ENCODE measurements around the gene ARG2.

The ARG2 gene

DNA sequence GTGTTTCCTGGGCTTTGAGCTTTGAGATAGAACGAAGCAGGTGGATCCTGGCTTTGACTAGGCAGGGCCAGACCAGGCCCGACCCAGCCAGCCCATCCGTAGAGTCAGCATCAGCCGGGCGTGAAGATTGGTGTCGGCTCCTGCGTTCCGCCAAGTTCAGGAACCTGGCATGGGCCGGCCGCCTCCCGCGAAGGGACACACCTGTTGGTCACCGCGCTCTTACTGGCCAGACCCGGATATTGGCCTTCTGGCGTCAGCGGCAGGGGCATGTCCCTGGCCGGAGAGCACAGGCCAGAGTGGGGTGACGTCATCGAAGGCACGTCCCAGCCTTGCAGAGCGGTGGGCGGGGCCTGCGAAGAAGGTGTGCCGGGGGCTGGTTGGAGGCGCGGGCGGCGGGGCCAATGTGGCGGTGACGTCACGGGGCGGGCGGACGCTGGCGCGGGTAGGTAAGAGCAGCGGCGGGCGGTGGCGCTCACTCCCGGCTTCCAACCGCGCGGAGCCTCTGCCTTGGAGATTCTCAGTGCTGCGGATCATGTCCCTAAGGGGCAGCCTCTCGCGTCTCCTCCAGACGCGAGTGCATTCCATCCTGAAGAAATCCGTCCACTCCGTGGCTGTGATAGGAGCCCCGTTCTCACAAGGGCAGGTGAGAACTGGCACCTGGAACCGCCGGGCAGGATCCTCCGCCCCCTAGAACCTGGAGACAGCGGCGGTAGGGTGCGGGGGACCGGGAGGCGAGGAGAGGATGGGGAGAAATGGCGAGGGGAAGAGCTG lies at the start of gene ARG2:
ARG2 (plus strand) TSS at position 475 of the 771 bp plus-strand sequence; CDS start at position 533, 58 bp downstream.
- peak; percentile 92 for DNase-seq (ENCODE audit: low read depth, low spot score)

- DNase-seq (ENCODE audit: low read depth, low spot score): no peak
Measured at GRCh38 chr14:67570453-67570852, 49.3 kb upstream of the ARG2 start.

- peak; percentile 28 for DNase-seq (ENCODE audit: low read depth, low spot score)
Measured at GRCh38 chr14:67571275-67571990, 48.3 kb upstream of the ARG2 start.

DNA sequence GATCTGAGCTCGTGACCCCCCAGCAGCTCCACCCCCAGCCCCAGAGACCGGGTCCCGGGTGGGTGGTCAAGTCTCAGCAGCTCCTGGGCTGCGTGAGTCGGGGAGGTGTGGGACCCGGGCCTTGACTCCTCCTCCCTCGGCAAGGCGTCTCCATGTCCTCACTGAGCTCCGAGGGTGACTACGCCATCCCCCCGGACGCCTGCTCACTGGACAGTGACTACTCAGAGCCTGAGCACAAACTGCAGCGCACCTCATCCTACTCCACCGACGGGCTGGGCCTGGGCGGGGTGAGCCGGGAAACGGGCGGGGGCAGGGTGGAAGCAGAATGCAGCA lies 47.8 kb upstream of the ARG2 start:
- no peak for DNase-seq (ENCODE audit: low read depth, low spot score)

GRCh38 chr14:67572608-67573007 lies 47.1 kb upstream of the ARG2 start:
- no peak for DNase-seq (ENCODE audit: low read depth, low spot score)

- DNase-seq (ENCODE audit: low read depth, low spot score): no peak
Measured at GRCh38 chr14:67573228-67574010, 46.3 kb upstream of the ARG2 start.

DNA sequence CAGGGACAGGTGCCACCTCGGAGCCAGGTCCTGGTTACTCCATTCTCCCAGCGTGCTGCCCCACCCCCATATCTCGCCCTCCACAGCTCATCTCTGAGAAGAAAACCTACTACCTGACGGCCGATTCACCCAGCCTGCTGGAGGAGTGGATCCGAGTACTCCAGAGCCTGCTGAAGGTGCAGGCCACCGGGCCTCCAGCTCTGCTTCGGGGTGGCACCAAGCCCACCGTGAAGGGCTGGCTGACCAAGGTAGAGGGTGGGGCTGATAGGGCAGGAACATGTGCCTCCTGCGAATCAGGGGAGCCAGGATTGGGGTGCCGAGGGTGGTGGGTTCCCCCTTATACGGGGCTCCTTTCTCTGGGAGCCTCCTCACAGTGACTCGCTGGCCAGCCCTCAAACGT lies 45.6 kb upstream of the ARG2 start:
- DNase-seq (ENCODE audit: low read depth, low spot score): no peak

DNA sequence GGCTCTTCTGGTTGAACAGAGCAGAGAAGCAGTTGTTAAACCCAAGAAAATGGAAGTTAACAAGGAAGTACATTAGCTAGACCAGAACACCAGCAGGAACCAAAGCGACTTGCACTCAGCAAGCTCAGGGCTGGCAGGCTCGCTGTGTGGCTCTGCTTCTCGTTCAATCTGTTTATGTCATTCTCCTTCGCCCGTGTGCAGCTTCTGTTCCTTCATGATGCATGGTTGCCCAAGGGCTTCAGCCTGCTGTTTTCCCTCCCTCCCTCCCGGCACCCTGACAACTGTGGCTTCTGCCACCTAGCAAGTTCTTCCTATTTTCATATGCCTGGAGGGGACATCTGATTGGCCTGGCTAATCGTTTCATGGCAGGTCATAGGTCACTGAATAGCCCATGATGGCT lies 44.9 kb upstream of the ARG2 start:
- no peak for DNase-seq (ENCODE audit: low read depth, low spot score)

DNA sequence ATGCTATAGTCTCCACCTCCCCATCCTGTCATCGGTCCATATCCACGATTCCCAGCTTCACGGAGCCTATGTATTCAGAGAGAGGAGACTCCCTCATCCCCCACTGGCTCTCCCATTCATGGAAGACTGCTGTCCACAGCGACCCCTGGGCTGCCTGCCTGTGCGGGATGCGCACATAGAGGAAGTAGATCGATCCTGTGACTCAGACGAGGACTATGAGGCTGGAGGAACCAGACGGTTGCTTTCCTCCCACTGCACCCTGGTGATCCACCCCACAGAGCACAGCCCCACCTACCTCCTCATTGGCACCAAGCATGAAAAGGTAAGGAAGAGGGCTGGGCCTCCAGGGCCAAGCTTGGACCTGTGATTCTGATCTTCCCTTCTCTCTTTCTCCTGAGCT lies 44.0 kb upstream of the ARG2 start:
- DNase-seq (ENCODE audit: low read depth, low spot score): no peak

GRCh38 chr14:67576216-67576955 lies 43.3 kb upstream of the ARG2 start:
- DNase-seq (ENCODE audit: low read depth, low spot score): no peak

- DNase-seq (ENCODE audit: low read depth, low spot score): no peak
Measured at GRCh38 chr14:67577181-67577808, 42.4 kb upstream of the ARG2 start.

- no peak for DNase-seq (ENCODE audit: low read depth, low spot score)
Measured at GRCh38 chr14:67577909-67578749, 41.6 kb upstream of the ARG2 start.

GRCh38 chr14:67579040-67579439 lies 40.7 kb upstream of the ARG2 start:
- no peak for DNase-seq (ENCODE audit: low read depth, low spot score)

- no peak for DNase-seq (ENCODE audit: low read depth, low spot score)
Measured at GRCh38 chr14:67579636-67580035, 40.1 kb upstream of the ARG2 start.

DNA sequence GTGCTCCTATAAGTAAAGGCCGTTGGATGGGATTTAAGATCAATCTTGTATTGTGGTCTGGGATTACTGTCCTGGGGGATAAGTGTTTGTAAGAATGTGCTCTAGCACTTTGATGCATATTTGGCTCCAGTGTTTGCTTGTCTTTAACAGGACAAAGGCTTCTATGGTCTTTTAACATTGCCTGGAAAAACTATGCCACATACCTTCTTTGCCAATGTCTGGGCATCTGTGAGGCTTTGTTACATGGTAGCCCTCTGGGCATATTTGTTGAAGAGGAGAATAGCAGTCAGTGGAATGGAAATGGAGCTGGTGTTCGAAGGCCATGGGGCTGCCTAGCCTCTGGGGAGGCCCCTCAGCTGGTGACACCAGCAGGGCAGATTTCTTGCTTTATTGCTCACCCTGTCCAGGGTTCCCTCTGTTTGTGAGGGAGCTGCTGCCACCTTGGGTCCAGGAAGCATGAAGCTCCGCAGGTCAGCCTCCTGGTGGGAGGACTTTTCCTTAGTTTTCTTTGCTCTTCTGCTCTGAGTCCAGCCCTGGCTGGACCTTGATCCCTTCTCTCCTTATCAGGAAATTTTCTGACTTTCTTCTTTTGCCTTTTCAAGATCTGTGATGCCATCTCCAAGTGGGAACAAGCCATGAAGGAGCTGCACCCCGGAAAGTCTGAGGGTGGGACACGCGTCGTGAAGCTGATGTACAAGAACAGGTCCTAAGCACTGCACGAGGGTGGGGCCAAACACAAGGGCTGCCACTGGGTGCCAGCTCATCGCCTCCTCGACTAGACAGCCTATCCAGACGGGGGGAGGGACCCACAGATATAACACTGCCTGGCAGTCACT lies 39.2 kb upstream of the ARG2 start:
- no peak for DNase-seq (ENCODE audit: low read depth, low spot score)

DNA sequence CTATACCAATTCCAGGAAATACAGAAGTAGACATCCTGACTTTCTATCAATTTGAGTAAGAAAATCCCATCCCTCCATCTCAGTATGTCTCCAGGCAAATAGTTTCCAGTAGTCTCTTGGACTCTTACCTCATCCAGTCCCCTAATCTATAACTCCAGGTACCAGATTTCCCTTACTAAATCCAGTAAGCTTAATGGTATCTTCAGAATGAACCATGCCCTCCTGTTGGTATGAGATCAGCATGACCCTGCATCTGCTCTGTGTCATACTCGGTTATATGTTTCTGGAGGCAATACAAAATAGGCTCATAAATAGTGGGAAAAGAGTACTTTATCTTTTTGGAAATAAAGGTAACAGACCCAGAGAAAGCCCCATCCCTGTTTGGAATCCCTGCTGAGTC lies 38.1 kb upstream of the ARG2 start:
- no peak for DNase-seq (ENCODE audit: low read depth, low spot score)

DNA sequence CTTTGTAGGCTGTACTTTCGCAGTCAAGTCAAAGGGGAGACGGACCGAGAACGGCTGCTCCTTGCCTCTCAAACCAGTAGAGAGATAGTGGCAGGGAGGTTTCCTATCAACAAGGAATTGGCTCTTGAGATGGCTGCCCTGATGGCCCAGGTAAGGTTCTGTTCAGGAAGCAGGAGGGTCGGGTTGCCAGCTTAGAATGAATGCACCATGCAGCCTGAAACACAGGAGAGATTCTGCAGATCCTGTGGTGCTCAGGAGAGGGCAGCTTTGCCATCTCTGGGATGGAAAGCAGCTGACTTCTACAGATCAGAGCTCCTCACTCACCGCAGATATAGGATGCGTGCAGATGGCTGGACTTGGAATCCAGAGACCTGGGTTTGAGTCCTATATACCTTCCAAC lies 37.7 kb upstream of the ARG2 start:
- no peak for DNase-seq (ENCODE audit: low read depth, low spot score)

- DNase-seq (ENCODE audit: low read depth, low spot score): no peak
Measured at GRCh38 chr14:67583711-67584644, 35.7 kb upstream of the ARG2 start.

All from activated naive CD8-positive, alpha-beta T cell treated with anti-CD3 and anti-CD28 coated beads, Interleukin-2, amount 50 U/mL, for 16 hours (primary cell).